ENCODE results near the gene CLDN24. TPM values are rescaled to one million over a fixed set of nuclear protein-coding genes. Genes with fewer than 3 reads are reported as not detected.
"Not testable (repeated sequence)": the region's sequence is repeated elsewhere in the genome, so short reads cannot be mapped to it uniquely, and the experiment has no call there.

Gene CLDN24
- polyA plus RNA-seq, 4 donors = not detected

DNA sequence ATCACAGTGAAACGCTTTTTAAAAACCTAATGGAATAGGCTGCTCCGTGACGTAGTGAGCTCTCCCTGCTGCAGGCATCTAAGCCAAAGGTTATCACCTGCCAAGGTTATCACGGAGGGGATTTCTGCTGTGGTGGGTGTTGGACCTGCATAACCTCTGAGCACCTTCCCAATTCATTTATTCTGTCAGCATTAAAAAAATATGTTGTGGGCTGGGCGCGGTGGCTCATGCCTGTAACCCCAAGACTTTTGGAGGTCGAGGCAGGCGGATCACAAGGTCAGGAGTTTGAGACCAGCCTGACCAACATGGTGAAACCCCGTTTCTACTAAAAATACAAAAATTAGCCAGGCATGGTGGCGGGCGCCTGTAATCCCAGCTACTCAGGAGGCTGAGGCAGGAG is 1.8 kb upstream of the CLDN24 start:
- DNase-seq (ENCODE audit: low read depth in 4 of 4, low spot score in 3 of 4) = not testable (repeated sequence)

DNA sequence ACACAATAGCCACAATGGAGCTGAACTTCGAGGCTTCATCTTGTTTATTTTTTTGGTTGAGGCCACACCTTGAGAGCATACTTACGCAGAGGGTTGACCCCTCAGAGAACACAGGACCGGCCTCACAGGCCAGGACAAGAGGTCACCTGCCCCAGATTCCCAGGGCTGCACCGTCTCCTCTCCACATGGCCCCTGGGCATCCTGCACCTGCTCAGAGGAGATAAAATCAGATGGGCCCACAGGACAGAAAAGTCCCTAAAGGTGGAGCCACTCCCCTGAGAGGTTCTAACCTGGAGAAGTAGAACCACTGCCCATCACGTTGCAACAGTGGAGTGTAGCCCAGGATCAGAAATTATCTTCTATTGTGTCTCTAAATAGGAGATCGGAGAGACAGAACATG is 1.1 kb upstream of the CLDN24 start:
- no peak for DNase-seq (ENCODE audit: low read depth in 4 of 4, low spot score in 3 of 4)

DNA sequence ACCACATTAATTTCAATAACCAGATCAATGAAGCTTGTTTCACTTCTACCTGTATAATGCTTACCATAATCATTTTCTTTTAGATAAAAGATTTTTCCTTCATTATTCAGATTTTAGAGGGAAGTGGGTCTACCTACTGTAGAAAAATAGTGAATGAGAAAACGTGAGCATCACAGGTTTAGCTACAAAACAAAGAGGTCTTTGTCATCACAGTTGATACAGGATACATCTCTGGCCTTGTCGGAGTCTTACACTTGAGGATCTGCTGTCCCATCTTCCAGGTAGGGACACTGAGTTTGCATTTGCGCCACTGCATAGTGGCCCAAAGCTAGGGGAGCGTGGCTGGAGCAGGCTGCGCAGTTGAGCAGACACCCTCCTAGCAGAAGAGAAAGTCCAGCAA is 710 bp downstream of the CLDN24 start:
- DNase-seq (ENCODE audit: low read depth in 4 of 4, low spot score in 3 of 4) = no peak

- no peak for DNase-seq (ENCODE audit: low read depth in 4 of 4, low spot score in 3 of 4)
Observed at GRCh38 chr4:183321079-183321478, 1.1 kb downstream of the CLDN24 start.

GRCh38 chr4:183320211-183321059 is 1.8 kb downstream of the CLDN24 start, which contains the start of gene CLDN22:
Gene CLDN22 (minus strand): TSS chr4:183320276. CDS start chr4:183320218, 58 bp downstream.
- DNase-seq (ENCODE audit: low read depth in 4 of 4, low spot score in 3 of 4) = no peak

GRCh38 chr4:183318656-183319055 is 3.6 kb downstream of the CLDN24 start:
- DNase-seq (ENCODE audit: low read depth in 4 of 4, low spot score in 3 of 4) = no peak

GRCh38 chr4:183314806-183315205 is 7.4 kb downstream of the CLDN24 start:
- DNase-seq (ENCODE audit: low read depth in 4 of 4, low spot score in 3 of 4) = no peak

- DNase-seq (ENCODE audit: low read depth in 4 of 4, low spot score in 3 of 4) = no peak
Observed at GRCh38 chr4:183314336-183314735, 7.9 kb downstream of the CLDN24 start.

DNA sequence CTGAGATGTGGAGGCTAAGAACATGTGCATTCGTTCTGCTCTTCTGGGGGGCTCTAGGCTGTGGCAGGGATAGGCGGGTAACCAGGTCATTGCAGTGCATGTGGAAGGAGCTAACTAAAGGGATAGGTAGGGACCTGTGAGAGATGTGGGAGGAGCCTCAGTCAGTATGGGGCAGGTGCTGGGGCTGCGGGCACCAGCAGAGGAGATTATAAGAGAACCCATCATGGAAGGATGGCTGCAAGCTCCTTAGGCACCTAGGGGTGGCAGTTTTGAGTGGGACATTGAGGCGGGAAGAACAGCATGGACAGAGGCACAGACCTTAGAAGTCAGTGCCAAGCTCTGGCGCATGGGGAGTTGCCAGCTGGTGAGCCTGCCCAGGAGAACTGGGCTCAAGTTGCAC is 9.4 kb downstream of the CLDN24 start:
- DNase-seq (ENCODE audit: low read depth in 4 of 4, low spot score in 3 of 4) = no peak

DNA sequence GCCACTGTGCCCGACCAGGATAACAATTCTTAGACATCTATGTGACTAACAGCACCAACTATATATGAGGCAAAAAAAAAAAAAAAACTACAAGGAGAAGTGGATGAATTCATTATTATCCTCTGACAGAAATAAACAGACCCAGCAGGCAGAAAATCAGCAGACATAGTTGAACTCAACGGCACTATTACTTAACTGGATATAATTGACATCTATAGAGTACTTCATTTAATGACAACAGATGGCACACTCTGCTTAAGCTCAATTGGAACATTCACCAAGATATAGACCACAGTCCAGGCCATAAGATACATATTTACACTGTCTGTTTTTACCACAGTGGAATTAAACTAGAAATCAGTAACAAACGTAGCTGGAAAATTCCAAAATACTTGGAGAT is 15.4 kb downstream of the CLDN24 start:
- no peak for DNase-seq (ENCODE audit: low read depth in 4 of 4, low spot score in 3 of 4)

DNA sequence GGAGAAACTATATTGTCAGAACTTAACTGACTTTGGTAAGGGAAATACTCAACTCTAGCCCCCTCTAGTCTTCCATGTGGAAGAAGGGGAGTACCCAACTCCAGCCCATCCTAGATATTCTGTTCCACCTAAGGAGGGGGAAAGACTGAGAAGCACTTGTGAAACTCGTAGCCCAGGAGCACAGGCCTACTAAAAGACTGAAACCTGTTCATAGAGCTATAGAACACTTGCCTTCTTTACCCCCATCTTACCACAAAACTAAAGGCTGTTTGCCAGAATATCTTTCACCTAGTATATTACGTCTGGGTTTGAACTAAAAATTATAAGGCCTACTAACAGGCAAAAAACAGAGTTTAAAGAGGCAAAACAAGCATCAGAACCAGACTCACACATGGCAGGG is 17.7 kb downstream of the CLDN24 start:
- DNase-seq (ENCODE audit: low read depth in 4 of 4, low spot score in 3 of 4) = no peak

GRCh38 chr4:183304067-183304466 is 18.2 kb downstream of the CLDN24 start:
- no peak for DNase-seq (ENCODE audit: low read depth in 4 of 4, low spot score in 3 of 4)

GRCh38 chr4:183303301-183303700 is 18.9 kb downstream of the CLDN24 start:
- no peak for DNase-seq (ENCODE audit: low read depth in 4 of 4, low spot score in 3 of 4)

GRCh38 chr4:183300655-183301054 is 21.6 kb downstream of the CLDN24 start:
- DNase-seq (ENCODE audit: low read depth in 4 of 4, low spot score in 3 of 4) = no peak

DNA sequence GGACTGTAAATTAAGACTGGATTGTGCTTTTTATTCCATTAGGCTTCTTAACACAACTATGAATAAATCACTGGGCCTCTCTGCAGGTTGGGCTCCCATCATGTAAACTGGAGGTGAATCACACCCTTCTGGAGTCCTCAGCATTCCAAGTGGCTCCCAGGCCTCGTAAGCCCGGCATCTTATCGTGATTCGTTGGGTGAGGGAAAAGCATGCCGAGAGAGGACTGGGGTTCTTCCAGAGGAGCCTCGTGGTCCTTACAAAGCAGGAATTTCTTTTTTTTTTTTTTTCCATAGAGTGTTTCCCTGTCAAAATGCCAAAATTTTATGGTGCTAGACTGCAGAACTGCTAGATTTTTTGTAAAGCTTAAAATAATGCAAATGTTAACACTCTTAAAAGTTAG is 22.2 kb downstream of the CLDN24 start:
- DNase-seq (ENCODE audit: low read depth in 4 of 4, low spot score in 3 of 4) = no peak

DNA sequence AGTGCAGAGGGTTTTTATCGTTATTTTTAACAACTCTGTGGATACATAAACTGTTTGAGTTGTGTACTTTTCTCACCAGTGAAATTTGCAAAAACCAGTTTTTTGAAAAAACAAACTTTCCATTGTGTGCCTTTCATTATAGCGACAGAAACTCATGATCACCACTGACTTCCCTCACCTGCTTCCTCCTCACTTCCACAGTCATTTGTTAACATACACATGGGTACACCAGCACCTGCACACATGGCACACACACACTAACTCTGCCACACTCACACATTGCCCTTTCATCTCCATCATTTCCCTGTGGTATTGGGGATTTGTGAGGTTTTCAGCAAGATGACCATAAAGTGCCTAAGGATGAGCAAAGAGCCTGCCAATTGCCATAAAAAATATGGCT is 22.8 kb downstream of the CLDN24 start:
- DNase-seq (ENCODE audit: low read depth in 4 of 4, low spot score in 3 of 4) = no peak

DNA sequence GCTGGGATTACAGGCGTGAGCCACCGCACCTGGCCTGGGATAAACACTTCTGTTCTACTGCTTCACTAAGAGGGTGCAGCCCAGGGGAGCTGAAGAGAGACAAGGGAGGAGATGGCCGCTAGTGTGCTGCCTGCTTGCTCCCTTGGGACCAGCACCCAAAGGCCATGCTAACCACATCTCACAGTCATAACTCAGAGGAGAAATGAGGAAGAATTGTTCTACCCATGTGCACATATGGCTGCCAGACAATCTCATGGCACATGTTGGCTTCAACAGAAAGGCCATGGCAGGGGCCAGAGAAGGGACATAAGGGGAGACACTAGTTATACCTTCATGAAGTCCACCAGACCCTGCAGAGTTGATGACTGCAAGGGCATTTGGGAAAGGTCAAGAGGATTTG is 24.6 kb downstream of the CLDN24 start:
- no peak for DNase-seq (ENCODE audit: low read depth in 4 of 4, low spot score in 3 of 4)

DNA sequence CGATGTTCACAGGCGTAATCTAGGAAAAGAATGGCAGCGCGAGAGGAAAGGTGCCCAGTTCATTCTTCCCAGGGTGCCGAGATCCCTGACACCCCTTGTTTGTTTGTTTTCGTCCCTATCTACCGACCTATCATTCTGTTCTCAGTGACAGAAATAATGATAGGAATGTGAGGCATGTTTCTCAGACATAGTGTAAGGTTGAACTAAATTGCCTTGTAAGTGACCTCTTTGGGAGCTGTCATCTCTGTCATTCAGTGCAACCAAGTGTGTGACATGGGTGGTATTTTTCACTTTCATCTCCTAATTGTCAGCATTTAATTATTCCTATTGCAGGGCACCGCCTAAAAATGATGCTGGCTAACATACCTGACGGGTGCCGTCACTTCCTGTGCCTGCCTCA is 26.5 kb downstream of the CLDN24 start:
- DNase-seq (ENCODE audit: low read depth in 4 of 4, low spot score in 3 of 4) = no peak

- DNase-seq (ENCODE audit: low read depth in 4 of 4, low spot score in 3 of 4) = no peak
Observed at GRCh38 chr4:183291070-183291469, 31.2 kb downstream of the CLDN24 start.

GRCh38 chr4:183289688-183290087 is 32.5 kb downstream of the CLDN24 start:
- no peak for DNase-seq (ENCODE audit: low read depth in 4 of 4, low spot score in 3 of 4)

GRCh38 chr4:183288955-183289354 is 33.3 kb downstream of the CLDN24 start:
- no peak for DNase-seq (ENCODE audit: low read depth in 4 of 4, low spot score in 3 of 4)

- DNase-seq (ENCODE audit: low read depth in 4 of 4, low spot score in 3 of 4) = no peak
Observed at GRCh38 chr4:183287677-183288076, 34.5 kb downstream of the CLDN24 start.

DNA sequence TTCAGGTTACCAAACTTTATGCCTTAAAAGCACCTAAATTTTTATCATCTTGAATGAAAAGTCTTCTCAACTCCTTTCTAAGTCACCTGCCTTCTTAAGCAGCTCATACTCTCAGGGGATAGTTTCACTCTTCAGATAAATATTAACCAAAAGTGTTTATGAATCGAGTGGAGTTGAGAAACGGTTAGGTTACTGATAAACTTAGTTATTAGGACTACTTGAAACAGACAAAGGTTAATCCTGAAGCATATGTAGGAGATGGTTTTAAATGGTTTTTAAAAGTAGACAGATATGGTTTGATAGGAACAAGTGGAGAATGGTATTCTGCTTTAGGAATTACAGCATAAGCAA is 34.9 kb downstream of the CLDN24 start:
- DNase-seq (ENCODE audit: low read depth in 4 of 4, low spot score in 3 of 4) = no peak

Data from left renal pelvis (tissue), 4 donors.